ENCODE results near the gene HNRNPA2B1.
"Not testable (repeated sequence)": the region's sequence is repeated elsewhere in the genome, so short reads cannot be mapped to it uniquely, and the experiment has no call there.

HNRNPA2B1 gene

DNA sequence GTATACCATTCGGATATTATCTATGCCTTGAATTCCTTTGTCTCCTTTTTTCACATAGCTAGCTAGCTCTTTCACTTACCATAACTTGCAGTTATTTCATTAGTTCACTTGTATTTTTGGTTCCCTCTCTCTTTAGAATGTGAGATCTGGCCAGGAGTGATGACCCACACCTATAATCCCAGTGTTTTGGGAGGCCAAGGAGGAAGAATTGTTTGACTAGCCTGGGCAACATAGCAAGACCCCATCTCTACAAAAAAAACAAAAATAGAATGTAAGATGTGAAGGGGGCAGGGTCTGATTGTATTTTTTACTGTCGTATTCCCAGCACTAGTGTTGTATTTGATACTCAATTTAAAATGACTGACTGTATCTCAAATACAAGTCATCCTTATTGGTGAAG lies 28.9 kb downstream of the HNRNPA2B1 start:
- ChIA-PET POLR2A (no interaction called here), CTCF (no interaction called here)
- DNase-seq (ENCODE audit: extremely low spot score) = no peak
- TF ChIP-seq SUZ12 (IDR thresholded peaks at IDR 0.05) (no peak), ZNF384 (IDR thresholded peaks at IDR 0.05) (no peak), ELF4 (IDR thresholded peaks at IDR 0.05) (no peak), TARDBP (IDR thresholded peaks at IDR 0.05) (no peak), FOXA1 (IDR thresholded peaks at IDR 0.05) (no peak), HDGF (IDR thresholded peaks at IDR 0.05; ENCODE audit: borderline replicate concordance) (no peak), CTBP1 (IDR thresholded peaks at IDR 0.05; ENCODE audit: borderline replicate concordance) (no peak)

DNA sequence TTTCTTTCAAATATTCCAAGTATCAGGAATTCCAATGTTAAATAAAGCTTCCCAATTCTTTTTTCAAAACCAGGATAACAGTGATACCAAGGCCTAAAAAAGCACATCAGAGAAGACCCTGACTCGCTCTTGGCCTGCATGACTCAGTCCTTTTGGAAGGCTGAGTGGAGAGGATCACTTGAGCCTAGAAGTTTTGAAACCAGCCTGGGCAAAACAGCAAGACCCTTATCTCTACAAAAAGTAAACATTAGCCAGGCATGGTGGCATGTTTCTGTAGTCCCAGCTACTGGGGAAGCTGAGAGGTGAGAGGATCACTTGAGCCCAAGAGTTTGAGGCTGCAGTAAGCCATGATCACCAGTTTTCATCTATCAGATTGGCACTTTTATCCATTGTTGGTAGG lies 29.9 kb downstream of the HNRNPA2B1 start:
- TF ChIP-seq FOXM1 (IDR thresholded peaks at IDR 0.05; ENCODE audit: borderline replicate concordance) (no peak), LEF1 (IDR thresholded peaks at IDR 0.05; ENCODE audit: borderline replicate concordance) (no peak), HDGF (IDR thresholded peaks at IDR 0.05; ENCODE audit: borderline replicate concordance) (no peak), ELF4 (IDR thresholded peaks at IDR 0.05) (no peak), BHLHE40 (IDR thresholded peaks at IDR 0.05; ENCODE audit: borderline replicate concordance) (no peak), ZNF384 (IDR thresholded peaks at IDR 0.05) (no peak), CTBP1 (IDR thresholded peaks at IDR 0.05; ENCODE audit: borderline replicate concordance) (no peak), SP1 (IDR thresholded peaks at IDR 0.05) (no peak), TARDBP (IDR thresholded peaks at IDR 0.05) (no peak), SUZ12 (IDR thresholded peaks at IDR 0.05) (no peak), ARNT (IDR thresholded peaks at IDR 0.05) (no peak), FOXA1 (IDR thresholded peaks at IDR 0.05) (no peak), NFRKB (IDR thresholded peaks at IDR 0.05) (no peak), FOXK2 (IDR thresholded peaks at IDR 0.05) (no peak), L3MBTL2 (conservative IDR thresholded peaks at IDR 0.05) (no peak)
- TF ChIP-seq, protein P1, sequence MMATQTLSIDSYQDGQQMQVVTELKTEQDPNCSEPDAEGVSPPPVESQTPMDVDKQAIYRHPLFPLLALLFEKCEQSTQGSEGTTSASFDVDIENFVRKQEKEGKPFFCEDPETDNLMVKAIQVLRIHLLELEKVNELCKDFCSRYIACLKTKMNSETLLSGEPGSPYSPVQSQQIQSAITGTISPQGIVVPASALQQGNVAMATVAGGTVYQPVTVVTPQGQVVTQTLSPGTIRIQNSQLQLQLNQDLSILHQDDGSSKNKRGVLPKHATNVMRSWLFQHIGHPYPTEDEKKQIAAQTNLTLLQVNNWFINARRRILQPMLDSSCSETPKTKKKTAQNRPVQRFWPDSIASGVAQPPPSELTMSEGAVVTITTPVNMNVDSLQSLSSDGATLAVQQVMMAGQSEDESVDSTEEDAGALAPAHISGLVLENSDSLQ (IDR thresholded peaks at IDR 0.05) = no peak
- CTCF ChIA-PET = no interaction called here
- POLR2A ChIA-PET = interaction anchor here (0.5 kb wide), 1 partner anchor 18 kb away, joined by 3 read pairs; no protein-coding TSS in a partner anchor
- no peak for DNase-seq (ENCODE audit: extremely low spot score)

DNA sequence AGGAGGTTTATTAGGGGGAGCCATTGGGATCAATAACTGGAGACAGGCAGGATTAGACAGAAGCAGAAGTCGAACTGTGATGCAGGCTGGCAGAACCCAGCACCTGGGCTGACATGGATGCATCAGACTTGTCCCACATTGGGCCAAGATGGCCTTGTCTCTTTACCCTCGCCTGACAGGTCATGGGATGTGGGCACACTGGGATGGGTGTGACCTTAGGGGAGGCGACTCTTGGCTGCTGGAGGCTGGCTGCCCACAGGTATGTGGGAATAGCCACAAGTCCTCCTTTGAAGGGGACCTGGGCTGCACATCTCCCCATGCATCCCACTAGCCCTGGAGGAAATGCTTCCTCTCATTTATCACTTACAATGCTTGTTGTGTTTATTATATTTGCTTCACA lies 31.3 kb downstream of the HNRNPA2B1 start:
- DNase-seq (ENCODE audit: extremely low spot score) = no peak
- ChIA-PET POLR2A (no interaction called here), CTCF (no interaction called here)
- TF ChIP-seq SUZ12 (IDR thresholded peaks at IDR 0.05) = no peak
- no peak for TF ChIP-seq LEF1 (IDR thresholded peaks at IDR 0.05; ENCODE audit: borderline replicate concordance)
- TF ChIP-seq SP1 (IDR thresholded peaks at IDR 0.05) = no peak

DNA sequence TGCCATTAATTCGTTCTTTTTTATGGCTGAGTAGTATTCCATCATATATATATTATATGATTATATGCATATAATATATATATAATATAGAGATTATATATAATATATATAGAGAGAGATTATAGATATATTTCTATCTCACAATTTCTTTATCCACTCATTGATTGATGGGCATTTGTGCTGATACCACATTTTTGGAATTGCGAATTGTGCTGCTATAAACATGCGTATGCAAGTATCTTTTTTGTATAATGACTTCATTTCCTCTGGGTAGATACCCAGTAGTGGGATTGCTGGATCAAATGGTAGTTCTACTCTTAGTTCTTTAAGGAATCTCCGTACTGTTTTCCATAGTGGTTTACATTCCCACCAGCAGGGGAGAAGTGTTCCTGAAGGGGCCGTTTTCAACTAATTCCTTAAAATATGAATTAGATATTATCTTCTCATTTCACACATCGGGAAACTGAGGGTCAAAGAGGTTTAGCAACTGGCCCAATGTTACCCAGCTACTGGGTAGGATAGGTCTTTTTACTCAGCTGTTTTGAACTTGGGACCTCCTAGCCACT lies 32.0 kb downstream of the HNRNPA2B1 start:
- ChIA-PET CTCF (no interaction called here), POLR2A (no interaction called here)
- DNase-seq (ENCODE audit: extremely low spot score) = no peak
- TF ChIP-seq HDGF (IDR thresholded peaks at IDR 0.05; ENCODE audit: borderline replicate concordance) = no peak
- no peak for TF ChIP-seq SP1 (IDR thresholded peaks at IDR 0.05)

DNA sequence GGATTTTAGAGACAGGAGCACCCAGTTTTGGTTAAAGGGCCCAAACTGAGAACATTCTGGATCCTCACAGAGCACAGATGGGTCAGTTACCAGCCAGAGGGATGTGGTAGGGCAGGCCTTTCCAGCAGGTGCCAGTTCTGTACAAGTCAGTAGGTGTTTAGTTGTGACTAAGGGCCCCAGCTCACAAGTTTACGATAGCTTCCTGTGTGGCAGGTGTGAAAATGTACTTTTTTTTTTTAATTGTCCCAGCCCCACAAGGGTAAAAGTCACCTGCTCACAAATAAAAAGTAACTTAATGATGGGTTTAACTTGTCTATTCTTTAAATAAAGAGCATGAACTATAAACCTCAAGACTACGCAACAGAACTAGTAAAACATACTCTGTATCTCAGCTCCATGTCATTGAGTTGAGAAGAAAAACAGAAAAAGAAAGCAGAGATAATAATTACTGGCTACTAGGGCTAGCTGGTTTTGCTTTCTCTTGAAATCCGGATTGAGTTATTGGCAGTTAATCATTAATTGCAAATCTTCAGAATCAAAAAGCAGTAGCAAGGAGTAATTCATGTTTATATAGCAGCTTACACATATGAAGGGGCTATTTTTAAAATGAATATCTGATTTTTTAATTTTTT lies 33.1 kb downstream of the HNRNPA2B1 start:
- ChIA-PET POLR2A (interaction anchor here (0.6 to 1.8 kb wide), 2 partner anchors 15 to 522 kb away, joined by 4 to 5 read pairs; partner anchors contain the start of gene NFE2L3), CTCF (no interaction called here)
- DNase-seq (ENCODE audit: extremely low spot score) = no peak
- no peak for TF ChIP-seq SP1 (IDR thresholded peaks at IDR 0.05)
- TF ChIP-seq CTBP1 (IDR thresholded peaks at IDR 0.05; ENCODE audit: borderline replicate concordance) = no peak
- no peak for TF ChIP-seq SUZ12 (IDR thresholded peaks at IDR 0.05)
- TF ChIP-seq LEF1 (IDR thresholded peaks at IDR 0.05; ENCODE audit: borderline replicate concordance) = no peak
- TF ChIP-seq, protein P1 (IDR thresholded peaks at IDR 0.05) = no peak
- no peak for TF ChIP-seq FOXM1 (IDR thresholded peaks at IDR 0.05; ENCODE audit: borderline replicate concordance)

DNA sequence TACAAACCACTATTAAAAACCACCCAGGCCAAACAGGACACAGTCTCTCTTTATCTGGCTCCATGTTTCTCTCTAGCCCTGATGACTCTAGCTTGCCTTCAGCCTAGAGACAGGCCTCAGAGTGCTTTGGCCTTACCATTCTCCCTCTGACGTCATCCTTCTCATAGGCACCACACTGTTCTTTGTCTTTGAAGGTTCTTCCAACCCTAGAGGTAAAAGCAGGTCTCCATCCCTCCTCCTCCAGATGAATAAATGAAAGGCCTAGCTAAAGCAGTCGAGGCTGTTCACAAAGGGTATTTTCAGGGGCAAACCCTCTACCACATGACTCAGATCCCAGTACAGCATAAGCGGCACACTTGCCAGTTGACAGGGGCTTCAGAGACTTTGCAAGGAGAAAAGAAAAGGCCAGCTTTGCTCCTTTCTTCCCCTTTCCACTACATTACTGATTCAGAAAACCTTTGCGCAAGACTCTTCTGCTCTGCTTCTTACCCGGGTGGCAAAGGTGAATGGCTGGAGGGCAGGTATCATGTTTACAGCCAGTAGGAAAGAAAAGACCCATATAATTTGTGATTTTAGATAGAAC lies 33.8 kb downstream of the HNRNPA2B1 start:
- POLR2A ChIA-PET = interaction anchor here (0.6 to 1.8 kb wide), 3 partner anchors 11 to 522 kb away, joined by 3 to 5 read pairs (median 4); partner anchors contain the start of gene NFE2L3
- TF ChIP-seq FOXA1 (IDR thresholded peaks at IDR 0.05) = no peak
- no peak for TF ChIP-seq FOXM1 (IDR thresholded peaks at IDR 0.05; ENCODE audit: borderline replicate concordance)
- no peak for TF ChIP-seq ARNT (IDR thresholded peaks at IDR 0.05)
- no peak for TF ChIP-seq HDGF (IDR thresholded peaks at IDR 0.05; ENCODE audit: borderline replicate concordance)
- TF ChIP-seq ZNF384 (IDR thresholded peaks at IDR 0.05) = no peak
- TF ChIP-seq L3MBTL2 (conservative IDR thresholded peaks at IDR 0.05) = no peak
- TF ChIP-seq TARDBP (IDR thresholded peaks at IDR 0.05) = no peak
- CTCF ChIA-PET = no interaction called here
- no peak for DNase-seq (ENCODE audit: extremely low spot score)

DNA sequence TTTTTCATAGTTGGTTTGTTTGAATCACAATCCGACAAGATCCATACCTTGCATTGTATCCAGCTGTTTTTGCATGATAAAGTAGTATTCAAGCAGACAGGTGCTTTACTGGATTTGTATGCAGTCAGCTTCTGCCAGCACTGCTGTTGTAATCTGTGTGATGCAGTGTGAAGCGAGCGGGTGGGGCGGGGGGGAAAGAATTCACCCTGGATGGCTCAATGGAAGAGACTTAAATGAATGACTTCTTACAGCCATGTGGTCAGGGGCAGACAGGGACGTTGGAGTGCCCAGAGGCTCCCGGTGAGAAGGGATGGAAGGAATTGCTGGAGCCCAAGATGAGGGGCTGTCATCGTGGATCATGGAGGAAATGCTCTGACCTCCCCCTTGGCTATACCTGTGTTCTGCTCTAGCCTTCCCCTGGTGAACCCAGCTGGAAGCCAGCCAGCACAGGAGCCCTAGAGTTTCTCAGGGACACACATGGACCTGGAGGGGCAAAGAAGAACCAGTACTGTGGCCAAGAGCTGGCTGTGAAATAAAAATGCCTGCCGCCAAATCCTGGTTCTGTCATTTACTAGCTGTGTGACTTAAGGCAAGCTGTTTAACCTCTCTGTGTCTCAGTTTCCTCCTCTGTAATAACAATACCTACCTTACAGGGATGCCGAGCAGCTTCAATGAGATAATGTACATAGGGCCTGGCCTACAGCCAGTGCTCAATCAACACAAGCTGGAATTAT lies 34.4 kb downstream of the HNRNPA2B1 start:
- no peak for TF ChIP-seq CTBP1 (IDR thresholded peaks at IDR 0.05; ENCODE audit: borderline replicate concordance)
- no peak for TF ChIP-seq FOXK2 (IDR thresholded peaks at IDR 0.05)
- TF ChIP-seq, protein P1 (IDR thresholded peaks at IDR 0.05) = no peak
- no peak for TF ChIP-seq BHLHE40 (IDR thresholded peaks at IDR 0.05; ENCODE audit: borderline replicate concordance)
- TF ChIP-seq HDGF (IDR thresholded peaks at IDR 0.05; ENCODE audit: borderline replicate concordance) = no peak
- TF ChIP-seq SP1 (IDR thresholded peaks at IDR 0.05) = no peak
- TF ChIP-seq LEF1 (IDR thresholded peaks at IDR 0.05; ENCODE audit: borderline replicate concordance) = no peak
- TF ChIP-seq TARDBP (IDR thresholded peaks at IDR 0.05) = no peak
- TF ChIP-seq FOXM1 (IDR thresholded peaks at IDR 0.05; ENCODE audit: borderline replicate concordance) = no peak
- no peak for TF ChIP-seq ZNF384 (IDR thresholded peaks at IDR 0.05)
- TF ChIP-seq L3MBTL2 (conservative IDR thresholded peaks at IDR 0.05) = no peak
- no peak for TF ChIP-seq NFRKB (IDR thresholded peaks at IDR 0.05)
- TF ChIP-seq SUZ12 (IDR thresholded peaks at IDR 0.05) = no peak
- TF ChIP-seq ELF4 (IDR thresholded peaks at IDR 0.05) = no peak
- ChIA-PET POLR2A (interaction anchor here (0.9 to 1.8 kb wide), 2 partner anchors 11 to 14 kb away, joined by 3 to 5 read pairs; partner anchors contain the start of gene NFE2L3), CTCF (interaction anchor here (0.8 kb wide), 1 partner anchor 75 kb away, joined by 3 read pairs; no protein-coding TSS in a partner anchor)

DNA sequence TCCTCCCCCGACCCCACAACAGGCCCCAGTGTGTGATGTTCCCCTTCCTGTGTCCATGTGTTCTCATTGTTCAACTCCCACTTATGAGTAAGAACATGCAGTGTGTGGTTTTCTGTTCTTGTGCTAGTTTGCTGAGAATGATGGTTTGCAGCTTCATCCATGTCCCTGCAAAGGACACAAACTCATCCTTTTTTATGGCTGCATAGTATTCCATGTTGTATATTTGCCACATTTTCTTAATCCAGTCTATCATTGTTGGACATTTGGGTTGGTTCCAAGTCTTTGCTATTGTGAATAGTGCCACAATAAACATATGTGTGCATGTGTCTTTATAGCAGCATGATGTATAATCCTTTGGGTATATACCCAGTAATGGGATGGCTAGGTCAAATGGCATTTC lies 36.7 kb downstream of the HNRNPA2B1 start:
- DNase-seq (ENCODE audit: extremely low spot score); CTCF ChIA-PET; POLR2A ChIA-PET: not testable (repeated sequence)

More for the DNA sequence above, 34.4 kb downstream of the HNRNPA2B1 start:
- no peak for DNase-seq (ENCODE audit: extremely low spot score)

Data from HEK293T (cell line).